Mucosa of descending colon (tissue), 3 donors: ENCODE measurements around the gene SERINC4. TPM values are rescaled to one million over a fixed set of nuclear protein-coding genes. Genes with fewer than 3 reads are reported as not detected.
A peak's percentile ranks its signal among the peaks of the same experiment; 100 is the strongest.
"Not testable (repeated sequence)": the region's sequence is repeated elsewhere in the genome, so short reads cannot be mapped to it uniquely, and the experiment has no call there.

ENCODE experiments used
- ATAC-seq: fragments of 200-7000 bp; cut with Tn5 transposase; one replicate; pipeline ENCODE4 v1.9.1; 2020; ENCODE audit warnings: mild to moderate bottlenecking, moderate library complexity
- DNase-seq, 3 donors: peaks; one replicate each; pipeline ENCODE4 v3.0.0-alpha.2; 2020
- H3K36me3 ChIP-seq: fragments of 200-600 bp; one replicate; pipeline ENCODE4 v1.8.0; 2021; ENCODE audit warnings: low read depth, mild to moderate bottlenecking
- H3K4me1 ChIP-seq: fragments of 200-600 bp; one replicate; pipeline ENCODE4 v1.8.0; 2021; ENCODE audit warnings: low read depth, mild to moderate bottlenecking
- H3K4me3 ChIP-seq: fragments of 200-600 bp; one replicate; pipeline ENCODE4 v1.8.0; 2021; ENCODE audit warnings: mild to moderate bottlenecking
- H3K9me3 ChIP-seq: fragments of 200-600 bp; one replicate; pipeline ENCODE4 v1.8.0; 2021; ENCODE audit warnings: mild to moderate bottlenecking
- CTCF ChIP-seq: fragments of 200-600 bp; IDR thresholded peaks from one replicate; pipeline ENCODE4 v1.8.0; 2022; ENCODE audit warnings: antibody characterized with exemption, mild to moderate bottlenecking
- intact Hi-C, 2 donors: fragments of 100-400 bp; cut with DNase I in 1 of 2; cut with micrococcal nuclease in 1 of 2; formaldehyde crosslinking; loops; one replicate each; pipeline versions ENCODE4 v1.11.0 to v1.11.1; 2022; cut with DNase I, micrococcal nuclease
- long read RNA-seq, 2 donors: library from polyadenylated mRNA; unstranded; transcript quantifications; one replicate each; pipeline ENCODE4 v2.0.0, GENCODE V29; 2019 to 2021
- total RNA-seq, 3 donors: library from RNA; stranded (reverse); fragmentation: NEBNext Ultra II Directional in 2 of 3; extraction: Animal tissue kit (Norgen Biotek cat#: 25700) in 2 of 3; gene quantifications; one replicate each; pipeline versions ENCODE4 v1.2.1 to v1.2.4, GENCODE V29; 2021 to 2023
- donor health status: DM: no; HTN: no; CAD: no; lungs with moderate emphysema.
- donor health status: DM: no; HTN: no; CAD: no.
- donor health status: DM: no; HTN: yes; CAD: no.

Gene SERINC4
- total RNA-seq = under 1 TPM; 0.16 to 0.52 (median 0.29) TPM
- long read RNA-seq, donor 1, partial matches to known transcripts = 0 of 1 reads
- long read RNA-seq, donor 1, other reads (novel, unspliced or antisense) = 1 of 1 reads
- long read RNA-seq, donor 2 = 0 reads

GRCh38 chr15:43799945-43800285 lies at the start of gene SERINC4:
SERINC4 (minus strand) TSS chr15:43800220; CDS start chr15:43799986, 234 bp downstream.
- H3K9me3 ChIP-seq = no peaks in the 10 kb centered on the region
- no peak for TF ChIP-seq CTCF
- ATAC-seq (no peak), DNase-seq (peak in 1 of 3 donors; percentile 48)
- intact Hi-C loops = no loop called here
- peak within 1 kb of the TSS; percentile 77 for H3K4me3 ChIP-seq
- H3K4me1 ChIP-seq = peaks cover 52% of the 10 kb centered on the region
- no peaks in the 10 kb centered on the region for H3K36me3 ChIP-seq

- no peak overlapping the region for H3K4me3 ChIP-seq
- no peak for TF ChIP-seq CTCF
- peaks cover 2% of the 10 kb centered on the region for H3K36me3 ChIP-seq
These were observed 45.4 kb upstream of the SERINC4 start for GRCh38 chr15:43845421-43845820.

GRCh38 chr15:43832485-43832884 lies 32.5 kb upstream of the SERINC4 start:
- intact Hi-C loops, H3K4me3 ChIP-seq, H3K4me1 ChIP-seq, H3K9me3 ChIP-seq, DNase-seq, ATAC-seq, H3K36me3 ChIP-seq: not testable (repeated sequence)

More at GRCh38 chr15:43845421-43845820, 45.4 kb upstream of the SERINC4 start:
- intact Hi-C loops = no loop called here
- Histone ChIP-seq H3K9me3 (no peaks in the 10 kb centered on the region), H3K4me1 (no peaks in the 10 kb centered on the region)
- ATAC-seq (no peak), DNase-seq (no peak)

GRCh38 chr15:43831519-43832052 lies 31.6 kb upstream of the SERINC4 start:
- H3K9me3 ChIP-seq, H3K4me1 ChIP-seq, H3K4me3 ChIP-seq, DNase-seq, intact Hi-C loops, H3K36me3 ChIP-seq, ATAC-seq: not testable (repeated sequence)

- ATAC-seq, intact Hi-C loops, H3K36me3 ChIP-seq, H3K4me3 ChIP-seq, DNase-seq, H3K4me1 ChIP-seq, H3K9me3 ChIP-seq: not testable (repeated sequence)
These were observed 30.8 kb upstream of the SERINC4 start for GRCh38 chr15:43830691-43831275.

GRCh38 chr15:43829951-43830540 lies 30.0 kb upstream of the SERINC4 start:
- H3K4me1 ChIP-seq, intact Hi-C loops, H3K9me3 ChIP-seq, H3K36me3 ChIP-seq, DNase-seq, ATAC-seq, H3K4me3 ChIP-seq: not testable (repeated sequence)

- Histone ChIP-seq H3K4me3 (no peak overlapping the region), H3K9me3 (no peaks in the 10 kb centered on the region), H3K4me1 (peaks cover 20% of the 10 kb centered on the region), H3K36me3 (no peaks in the 10 kb centered on the region)
- TF ChIP-seq CTCF = no peak
- DNase-seq (no peak), ATAC-seq (no peak)
- intact Hi-C loops = no loop called here
These were observed 28.1 kb upstream of the SERINC4 start for GRCh38 chr15:43828061-43828657.
